Peyer's patch (tissue), 4 donors: ENCODE results near the gene RUNX1.

ENCODE experiments used
- CTCF ChIP-seq, 6 experiments: fragments of 450-650 bp in 4 of 6; fragments of 200-600 bp in 2 of 6; sonication (generic) in 1 of 6; IDR thresholded peaks; one replicate each; pipeline ENCODE4 v1.5.1; 2017 to 2019; ENCODE audit warnings: antibody characterized with exemption in 6 of 6, mild to moderate bottlenecking in 3 of 6, moderate library complexity in 1 of 6
- POLR2A ChIP-seq, 2 donors: fragments of 450-650 bp; IDR thresholded peaks; one replicate each; pipeline ENCODE4 v1.5.1; 2017; ENCODE audit warnings: antibody characterized with exemption in 2 of 2, mild to moderate bottlenecking in 2 of 2, moderate library complexity in 2 of 2

- TF ChIP-seq CTCF (IDR thresholded peaks at IDR 0.05) (no peak), POLR2A (IDR thresholded peaks at IDR 0.05) (no peak)
Observed at GRCh38 chr21:34790341-34790740, 258.8 kb downstream of the RUNX1 start.
